ENCODE measurements around the gene XPO6.

XPO6 gene

DNA sequence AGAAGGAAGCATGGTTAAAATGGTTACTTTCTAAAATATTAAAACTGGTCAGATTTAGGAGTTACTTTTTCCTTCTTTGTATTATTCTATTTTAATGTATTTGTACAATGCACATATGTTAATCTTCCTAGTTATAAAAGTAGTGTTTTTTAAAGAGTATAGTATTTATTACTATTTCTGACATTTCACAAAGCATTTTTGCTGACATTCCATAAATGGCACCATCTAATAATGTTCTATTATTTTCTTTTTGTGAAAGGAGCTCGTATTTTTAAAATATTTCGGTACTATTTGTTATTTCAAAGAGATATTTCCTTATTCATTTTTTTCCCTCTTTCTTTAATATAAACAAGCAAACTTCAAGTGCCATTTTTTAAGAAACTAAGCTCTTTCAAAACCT, 100.8 kb downstream of the XPO6 start:
- POLR2A ChIA-PET: no interaction called here
- no peak for DNase-seq (ENCODE audit: extremely low spot score)
- no peak for TF ChIP-seq TARDBP (IDR thresholded peaks at IDR 0.05)
- TF ChIP-seq FOXA1 (IDR thresholded peaks at IDR 0.05): no peak
- TF ChIP-seq FOXK2 (IDR thresholded peaks at IDR 0.05): no peak
- TF ChIP-seq HDGF (IDR thresholded peaks at IDR 0.05; ENCODE audit: borderline replicate concordance): no peak
- no peak for TF ChIP-seq CTBP1 (IDR thresholded peaks at IDR 0.05; ENCODE audit: borderline replicate concordance)
- TF ChIP-seq ARNT (IDR thresholded peaks at IDR 0.05): no peak
- no peak for TF ChIP-seq ZNF384 (IDR thresholded peaks at IDR 0.05)
- TF ChIP-seq PKNOX1 (IDR thresholded peaks at IDR 0.05): no peak
- no peak for TF ChIP-seq BHLHE40 (IDR thresholded peaks at IDR 0.05; ENCODE audit: borderline replicate concordance)
- TF ChIP-seq SUZ12 (IDR thresholded peaks at IDR 0.05): no peak
- TF ChIP-seq ELF4 (IDR thresholded peaks at IDR 0.05): no peak
- CTCF ChIA-PET: no interaction called here

GRCh38 chr16:28110479-28110878, 101.3 kb downstream of the XPO6 start:
- CTCF ChIA-PET: no interaction called here
- POLR2A ChIA-PET: no interaction called here
- DNase-seq (ENCODE audit: extremely low spot score): no peak
- no peak for TF ChIP-seq HDGF (IDR thresholded peaks at IDR 0.05; ENCODE audit: borderline replicate concordance)

- POLR2A ChIA-PET: no interaction called here
- CTCF ChIA-PET: no interaction called here
- TF ChIP-seq BHLHE40 (IDR thresholded peaks at IDR 0.05; ENCODE audit: borderline replicate concordance) (no peak), ARNT (IDR thresholded peaks at IDR 0.05) (no peak), PKNOX1 (IDR thresholded peaks at IDR 0.05) (no peak), ZNF384 (IDR thresholded peaks at IDR 0.05) (no peak), L3MBTL2 (conservative IDR thresholded peaks at IDR 0.05) (no peak), LEF1 (IDR thresholded peaks at IDR 0.05; ENCODE audit: borderline replicate concordance) (no peak), SUZ12 (IDR thresholded peaks at IDR 0.05) (no peak), FOXK2 (IDR thresholded peaks at IDR 0.05) (no peak), TARDBP (IDR thresholded peaks at IDR 0.05) (no peak), FOXA1 (IDR thresholded peaks at IDR 0.05) (no peak), CTBP1 (IDR thresholded peaks at IDR 0.05; ENCODE audit: borderline replicate concordance) (no peak)
- DNase-seq (ENCODE audit: extremely low spot score): no peak
Observed at GRCh38 chr16:28110074-28110473, 101.7 kb downstream of the XPO6 start.

DNA sequence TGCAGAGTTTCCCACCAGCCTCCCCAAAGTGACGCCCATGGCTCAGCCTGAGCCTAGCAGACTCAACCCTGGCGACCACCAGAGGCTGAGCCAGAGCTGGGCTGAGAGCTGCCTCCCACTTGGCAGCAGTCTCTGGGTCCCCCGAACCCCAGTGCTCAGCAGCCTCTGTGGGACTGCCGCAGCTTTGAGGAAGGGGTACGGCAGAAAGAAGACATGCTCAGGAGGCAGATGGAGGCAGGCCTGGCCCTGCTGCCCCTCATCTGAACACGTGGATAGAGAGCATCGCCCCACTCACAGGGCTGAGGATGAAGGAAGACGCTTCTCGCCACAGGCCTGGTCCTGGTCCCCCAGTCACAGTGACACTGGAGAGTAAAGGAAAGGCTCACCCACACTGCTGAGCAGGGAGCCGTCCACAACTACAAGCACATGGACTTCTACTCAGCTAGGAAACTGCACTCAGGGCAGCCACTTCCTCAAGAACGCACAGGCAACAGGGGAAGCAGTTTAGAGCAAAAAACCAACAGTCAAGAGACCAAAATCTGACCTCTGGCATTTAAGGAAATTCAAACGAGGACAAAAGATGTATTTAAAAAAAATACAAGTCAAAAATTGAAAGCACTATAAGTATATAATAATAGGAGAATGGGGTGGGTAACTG, 103.0 kb downstream of the XPO6 start:
- CTCF ChIA-PET: interaction anchor here (0.5 kb wide), 1 partner anchor 110 kb away, joined by 4 read pairs; no protein-coding TSS in a partner anchor
- POLR2A ChIA-PET: no interaction called here
- DNase-seq (ENCODE audit: extremely low spot score): no peak
- no peak for TF ChIP-seq NFRKB (IDR thresholded peaks at IDR 0.05)
- no peak for TF ChIP-seq CTBP1 (IDR thresholded peaks at IDR 0.05; ENCODE audit: borderline replicate concordance)
- no peak for TF ChIP-seq SP1 (IDR thresholded peaks at IDR 0.05)
- TF ChIP-seq PKNOX1 (IDR thresholded peaks at IDR 0.05): no peak
- no peak for TF ChIP-seq LEF1 (IDR thresholded peaks at IDR 0.05; ENCODE audit: borderline replicate concordance)
- TF ChIP-seq BHLHE40 (IDR thresholded peaks at IDR 0.05; ENCODE audit: borderline replicate concordance): no peak
- no peak for TF ChIP-seq ARNT (IDR thresholded peaks at IDR 0.05)
- no peak for TF ChIP-seq HDGF (IDR thresholded peaks at IDR 0.05; ENCODE audit: borderline replicate concordance)
- TF ChIP-seq TARDBP (IDR thresholded peaks at IDR 0.05): no peak
- TF ChIP-seq FOXA1 (IDR thresholded peaks at IDR 0.05): no peak
- TF ChIP-seq FOXK2 (IDR thresholded peaks at IDR 0.05): no peak
- TF ChIP-seq L3MBTL2 (conservative IDR thresholded peaks at IDR 0.05): no peak
- no peak for TF ChIP-seq SUZ12 (IDR thresholded peaks at IDR 0.05)
- TF ChIP-seq FOXM1 (IDR thresholded peaks at IDR 0.05; ENCODE audit: borderline replicate concordance): no peak
- no peak for TF ChIP-seq ELF4 (IDR thresholded peaks at IDR 0.05)

GRCh38 chr16:28107232-28107631, 104.5 kb downstream of the XPO6 start:
- POLR2A ChIA-PET: no interaction called here
- DNase-seq (ENCODE audit: extremely low spot score): no peak
- CTCF ChIA-PET: no interaction called here
- TF ChIP-seq CTBP1 (IDR thresholded peaks at IDR 0.05; ENCODE audit: borderline replicate concordance): no peak
- TF ChIP-seq NFRKB (IDR thresholded peaks at IDR 0.05): no peak
- no peak for TF ChIP-seq PKNOX1 (IDR thresholded peaks at IDR 0.05)
- no peak for TF ChIP-seq LEF1 (IDR thresholded peaks at IDR 0.05; ENCODE audit: borderline replicate concordance)
- TF ChIP-seq FOXM1 (IDR thresholded peaks at IDR 0.05; ENCODE audit: borderline replicate concordance): no peak
- TF ChIP-seq ZNF384 (IDR thresholded peaks at IDR 0.05): no peak
- no peak for TF ChIP-seq ELF4 (IDR thresholded peaks at IDR 0.05)

GRCh38 chr16:28106467-28107215, 105.1 kb downstream of the XPO6 start:
- ChIA-PET POLR2A (no interaction called here), CTCF (no interaction called here)
- TF ChIP-seq PKNOX1 (IDR thresholded peaks at IDR 0.05) (no peak), BHLHE40 (IDR thresholded peaks at IDR 0.05; ENCODE audit: borderline replicate concordance) (no peak), FOXM1 (IDR thresholded peaks at IDR 0.05; ENCODE audit: borderline replicate concordance) (no peak), FOXA1 (IDR thresholded peaks at IDR 0.05) (no peak), CTBP1 (IDR thresholded peaks at IDR 0.05; ENCODE audit: borderline replicate concordance) (no peak), ARNT (IDR thresholded peaks at IDR 0.05) (no peak), L3MBTL2 (conservative IDR thresholded peaks at IDR 0.05) (no peak), SUZ12 (IDR thresholded peaks at IDR 0.05) (no peak), LEF1 (IDR thresholded peaks at IDR 0.05; ENCODE audit: borderline replicate concordance) (no peak), TARDBP (IDR thresholded peaks at IDR 0.05) (no peak)
- DNase-seq (ENCODE audit: extremely low spot score): no peak

All from HEK293T (cell line).